A549 (cell line): ENCODE data around the gene PSMF1.

Source experiments
- HOXB13 ChIP-seq: fragments of 250-450 bp; sonication (Bioruptor Pico); IDR thresholded peaks from 2 replicates; pipeline ENCODE4 v1.5.0; 2020; ENCODE audit warnings: low read depth, mild to moderate bottlenecking, moderate library complexity
- JUN ChIP-seq, 2 experiments: fragments of >200 bp; sonication (Bioruptor Twin); formaldehyde crosslinking; IDR thresholded peaks; 2 replicates in 1 of 2; 3 replicates in 1 of 2; pipeline ENCODE4 v1.6.1; 2016 to 2017
- POLR2A ChIP-seq: IDR thresholded peaks from 2 replicates; pipeline ENCODE4 v1.6.1; 2012; ENCODE audit warnings: mild to moderate bottlenecking, low read length
- POLR2AphosphoS2 ChIP-seq: conservative IDR thresholded peaks from 2 replicates; pipeline ENCODE4 v1.6.1; 2012; ENCODE audit warnings: low read length, improper control_type of control experiment, inconsistent platforms
- RARB ChIP-seq: fragments of 250-450 bp; sonication (Bioruptor Pico); IDR thresholded peaks from 2 replicates; pipeline ENCODE4 v1.8.0; 2021; ENCODE audit warnings: mild to moderate bottlenecking, moderate library complexity
- RNF2 ChIP-seq: fragments of 200-600 bp; sonication (generic); IDR thresholded peaks from 2 replicates; pipeline ENCODE4 v1.6.1; 2016; ENCODE audit warnings: low read depth, mild to moderate bottlenecking, antibody characterized with exemption, moderate library complexity, borderline replicate concordance
- SREBF2 ChIP-seq: fragments of 450-650 bp; IDR thresholded peaks from 2 replicates; pipeline ENCODE4 v1.6.1; 2014; ENCODE audit warnings: mild to moderate bottlenecking, moderate library complexity
- TF ChIP-seq, protein P1 (sequence below): fragments of 250-450 bp; sonication (Bioruptor Pico); IDR thresholded peaks from 2 replicates; pipeline ENCODE4 v1.5.0; 2020; ENCODE audit warnings: low read depth, mild to moderate bottlenecking, moderate library complexity
- TF ChIP-seq, protein P2 (sequence below): fragments of >200 bp; sonication (Bioruptor Twin); formaldehyde crosslinking; IDR thresholded peaks from 3 replicates; pipeline ENCODE4 v1.5.1; 2016
- TF ChIP-seq, protein P3 (sequence below): fragments of 200-600 bp; sonication (generic); IDR thresholded peaks from 2 replicates; pipeline ENCODE4 v1.6.1; 2016; ENCODE audit warnings: antibody characterized with exemption, mild to moderate bottlenecking, moderate library complexity
- TF ChIP-seq, protein P4 (sequence below): IDR thresholded peaks from 2 replicates; pipeline ENCODE4 v1.6.1; 2012; ENCODE audit warnings: low read depth, borderline replicate concordance

- TF ChIP-seq, protein P1, sequence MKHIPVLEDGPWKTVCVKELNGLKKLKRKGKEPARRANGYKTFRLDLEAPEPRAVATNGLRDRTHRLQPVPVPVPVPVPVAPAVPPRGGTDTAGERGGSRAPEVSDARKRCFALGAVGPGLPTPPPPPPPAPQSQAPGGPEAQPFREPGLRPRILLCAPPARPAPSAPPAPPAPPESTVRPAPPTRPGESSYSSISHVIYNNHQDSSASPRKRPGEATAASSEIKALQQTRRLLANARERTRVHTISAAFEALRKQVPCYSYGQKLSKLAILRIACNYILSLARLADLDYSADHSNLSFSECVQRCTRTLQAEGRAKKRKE (CRISPR knock-in tag) = no peak
- TF ChIP-seq, protein P2, sequence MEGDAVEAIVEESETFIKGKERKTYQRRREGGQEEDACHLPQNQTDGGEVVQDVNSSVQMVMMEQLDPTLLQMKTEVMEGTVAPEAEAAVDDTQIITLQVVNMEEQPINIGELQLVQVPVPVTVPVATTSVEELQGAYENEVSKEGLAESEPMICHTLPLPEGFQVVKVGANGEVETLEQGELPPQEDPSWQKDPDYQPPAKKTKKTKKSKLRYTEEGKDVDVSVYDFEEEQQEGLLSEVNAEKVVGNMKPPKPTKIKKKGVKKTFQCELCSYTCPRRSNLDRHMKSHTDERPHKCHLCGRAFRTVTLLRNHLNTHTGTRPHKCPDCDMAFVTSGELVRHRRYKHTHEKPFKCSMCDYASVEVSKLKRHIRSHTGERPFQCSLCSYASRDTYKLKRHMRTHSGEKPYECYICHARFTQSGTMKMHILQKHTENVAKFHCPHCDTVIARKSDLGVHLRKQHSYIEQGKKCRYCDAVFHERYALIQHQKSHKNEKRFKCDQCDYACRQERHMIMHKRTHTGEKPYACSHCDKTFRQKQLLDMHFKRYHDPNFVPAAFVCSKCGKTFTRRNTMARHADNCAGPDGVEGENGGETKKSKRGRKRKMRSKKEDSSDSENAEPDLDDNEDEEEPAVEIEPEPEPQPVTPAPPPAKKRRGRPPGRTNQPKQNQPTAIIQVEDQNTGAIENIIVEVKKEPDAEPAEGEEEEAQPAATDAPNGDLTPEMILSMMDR = no peak
- TF ChIP-seq POLR2A (no peak), SREBF2 (no peak), JUN (IDR thresholded peaks at IDR 0.05) (no peak), HOXB13 (CRISPR knock-in tag) (no peak), RARB (CRISPR knock-in tag) (no peak), RNF2 (no peak), POLR2AphosphoS2 (no peak)
- TF ChIP-seq, protein P3, sequence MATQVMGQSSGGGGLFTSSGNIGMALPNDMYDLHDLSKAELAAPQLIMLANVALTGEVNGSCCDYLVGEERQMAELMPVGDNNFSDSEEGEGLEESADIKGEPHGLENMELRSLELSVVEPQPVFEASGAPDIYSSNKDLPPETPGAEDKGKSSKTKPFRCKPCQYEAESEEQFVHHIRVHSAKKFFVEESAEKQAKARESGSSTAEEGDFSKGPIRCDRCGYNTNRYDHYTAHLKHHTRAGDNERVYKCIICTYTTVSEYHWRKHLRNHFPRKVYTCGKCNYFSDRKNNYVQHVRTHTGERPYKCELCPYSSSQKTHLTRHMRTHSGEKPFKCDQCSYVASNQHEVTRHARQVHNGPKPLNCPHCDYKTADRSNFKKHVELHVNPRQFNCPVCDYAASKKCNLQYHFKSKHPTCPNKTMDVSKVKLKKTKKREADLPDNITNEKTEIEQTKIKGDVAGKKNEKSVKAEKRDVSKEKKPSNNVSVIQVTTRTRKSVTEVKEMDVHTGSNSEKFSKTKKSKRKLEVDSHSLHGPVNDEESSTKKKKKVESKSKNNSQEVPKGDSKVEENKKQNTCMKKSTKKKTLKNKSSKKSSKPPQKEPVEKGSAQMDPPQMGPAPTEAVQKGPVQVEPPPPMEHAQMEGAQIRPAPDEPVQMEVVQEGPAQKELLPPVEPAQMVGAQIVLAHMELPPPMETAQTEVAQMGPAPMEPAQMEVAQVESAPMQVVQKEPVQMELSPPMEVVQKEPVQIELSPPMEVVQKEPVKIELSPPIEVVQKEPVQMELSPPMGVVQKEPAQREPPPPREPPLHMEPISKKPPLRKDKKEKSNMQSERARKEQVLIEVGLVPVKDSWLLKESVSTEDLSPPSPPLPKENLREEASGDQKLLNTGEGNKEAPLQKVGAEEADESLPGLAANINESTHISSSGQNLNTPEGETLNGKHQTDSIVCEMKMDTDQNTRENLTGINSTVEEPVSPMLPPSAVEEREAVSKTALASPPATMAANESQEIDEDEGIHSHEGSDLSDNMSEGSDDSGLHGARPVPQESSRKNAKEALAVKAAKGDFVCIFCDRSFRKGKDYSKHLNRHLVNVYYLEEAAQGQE = no peak
- TF ChIP-seq, protein P4, sequence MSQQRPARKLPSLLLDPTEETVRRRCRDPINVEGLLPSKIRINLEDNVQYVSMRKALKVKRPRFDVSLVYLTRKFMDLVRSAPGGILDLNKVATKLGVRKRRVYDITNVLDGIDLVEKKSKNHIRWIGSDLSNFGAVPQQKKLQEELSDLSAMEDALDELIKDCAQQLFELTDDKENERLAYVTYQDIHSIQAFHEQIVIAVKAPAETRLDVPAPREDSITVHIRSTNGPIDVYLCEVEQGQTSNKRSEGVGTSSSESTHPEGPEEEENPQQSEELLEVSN = no peak
Observed at GRCh38 chr20:1202762-1203504, 84.5 kb downstream of the PSMF1 start, which contains the start of gene C20orf202.
